ENCODE measurements around the gene MALT1. TPM values are rescaled to one million over a fixed set of nuclear protein-coding genes. Genes with fewer than 3 reads are reported as not detected.

Gene MALT1
- polyA plus RNA-seq, 1 experiment = 11.4 TPM

- CTCF ChIA-PET = interaction anchor here (0.6 to 1.0 kb wide), 2 partner anchors 22 to 448 kb away, joined by 3 read pairs; no protein-coding TSS in a partner anchor
- Histone ChIP-seq H3K4me3 (ENCODE audit: low read depth, low read length) (no peak overlapping the region), H3K27me3 (ENCODE audit: control insufficient read depth, insufficient read depth, low read length) (no peaks in the 10 kb centered on the region), H3K36me3 (ENCODE audit: control insufficient read depth, insufficient read depth, low read length) (no peaks in the 10 kb centered on the region)
- DNase-seq (ENCODE audit: low read depth) = no peak
- TF ChIP-seq, protein P1, sequence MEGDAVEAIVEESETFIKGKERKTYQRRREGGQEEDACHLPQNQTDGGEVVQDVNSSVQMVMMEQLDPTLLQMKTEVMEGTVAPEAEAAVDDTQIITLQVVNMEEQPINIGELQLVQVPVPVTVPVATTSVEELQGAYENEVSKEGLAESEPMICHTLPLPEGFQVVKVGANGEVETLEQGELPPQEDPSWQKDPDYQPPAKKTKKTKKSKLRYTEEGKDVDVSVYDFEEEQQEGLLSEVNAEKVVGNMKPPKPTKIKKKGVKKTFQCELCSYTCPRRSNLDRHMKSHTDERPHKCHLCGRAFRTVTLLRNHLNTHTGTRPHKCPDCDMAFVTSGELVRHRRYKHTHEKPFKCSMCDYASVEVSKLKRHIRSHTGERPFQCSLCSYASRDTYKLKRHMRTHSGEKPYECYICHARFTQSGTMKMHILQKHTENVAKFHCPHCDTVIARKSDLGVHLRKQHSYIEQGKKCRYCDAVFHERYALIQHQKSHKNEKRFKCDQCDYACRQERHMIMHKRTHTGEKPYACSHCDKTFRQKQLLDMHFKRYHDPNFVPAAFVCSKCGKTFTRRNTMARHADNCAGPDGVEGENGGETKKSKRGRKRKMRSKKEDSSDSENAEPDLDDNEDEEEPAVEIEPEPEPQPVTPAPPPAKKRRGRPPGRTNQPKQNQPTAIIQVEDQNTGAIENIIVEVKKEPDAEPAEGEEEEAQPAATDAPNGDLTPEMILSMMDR (IDR thresholded peaks at IDR 0.05; ENCODE audit: insufficient read depth, low read depth, low read length) = no peak
- POLR2A ChIA-PET = no interaction called here
Observed at GRCh38 chr18:58758046-58758445, 86.8 kb downstream of the MALT1 start.

DNA sequence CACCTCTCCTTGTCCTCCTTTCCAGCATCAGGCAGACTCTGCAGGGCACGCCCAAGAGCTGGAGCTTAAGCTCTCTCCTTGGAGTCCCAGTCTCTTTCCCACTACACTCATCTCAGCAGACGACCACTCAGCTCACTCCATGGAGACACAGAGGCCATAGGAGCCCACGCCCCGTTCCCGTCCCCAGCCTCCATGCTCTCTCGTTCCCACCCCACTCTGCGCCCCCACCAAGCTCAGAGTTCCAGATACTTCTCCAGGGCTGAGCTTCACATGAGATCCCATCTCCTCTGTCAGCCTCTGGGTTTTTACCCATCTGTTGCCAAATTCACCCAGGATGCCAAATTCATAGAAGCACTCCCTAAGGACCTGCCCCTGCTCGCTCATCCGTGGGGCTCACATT is 87.3 kb downstream of the MALT1 start:
- Histone ChIP-seq H3K4me3 (ENCODE audit: low read depth, low read length) (no peak overlapping the region), H3K36me3 (ENCODE audit: control insufficient read depth, insufficient read depth, low read length) (no peaks in the 10 kb centered on the region), H3K27me3 (ENCODE audit: control insufficient read depth, insufficient read depth, low read length) (no peaks in the 10 kb centered on the region)
- CTCF ChIA-PET = interaction anchor here (0.6 to 1.0 kb wide), 2 partner anchors 22 to 447 kb away, joined by 3 read pairs; no protein-coding TSS in a partner anchor
- POLR2A ChIA-PET = no interaction called here
- TF ChIP-seq, protein P1 (IDR thresholded peaks at IDR 0.05; ENCODE audit: insufficient read depth, low read depth, low read length) = no peak
- no peak for DNase-seq (ENCODE audit: low read depth)

GRCh38 chr18:58761241-58761969 is 90.1 kb downstream of the MALT1 start:
- Histone ChIP-seq H3K27me3 (ENCODE audit: control insufficient read depth, insufficient read depth, low read length) (no peaks in the 10 kb centered on the region; the same call in none of the 2 replicates), H3K36me3 (ENCODE audit: control insufficient read depth, insufficient read depth, low read length) (no peaks in the 10 kb centered on the region), H3K4me3 (ENCODE audit: low read depth, low read length) (no peak overlapping the region)
- DNase-seq (ENCODE audit: low read depth) = no peak
- CTCF ChIA-PET = interaction anchor here (0.7 kb wide), 1 partner anchor 242 kb away, joined by 3 read pairs; no protein-coding TSS in a partner anchor
- TF ChIP-seq, protein P1 (IDR thresholded peaks at IDR 0.05; ENCODE audit: insufficient read depth, low read depth, low read length) = no peak
- POLR2A ChIA-PET = no interaction called here

GRCh38 chr18:58761970-58762780 is 90.9 kb downstream of the MALT1 start:
- CTCF ChIA-PET = interaction anchor here (0.6 to 25.6 kb wide), 5 partner anchors 217 to 322 kb away, joined by 4 to 703 read pairs (median 19); no protein-coding TSS in a partner anchor
- TF ChIP-seq, protein P1 (IDR thresholded peaks at IDR 0.05; ENCODE audit: insufficient read depth, low read depth, low read length) = no peak
- H3K36me3 ChIP-seq (ENCODE audit: control insufficient read depth, insufficient read depth, low read length) = no peaks in the 10 kb centered on the region
- DNase-seq (ENCODE audit: low read depth) = no peak
- H3K27me3 ChIP-seq (ENCODE audit: control insufficient read depth, insufficient read depth, low read length) = no peaks in the 10 kb centered on the region; the same call in none of the 2 replicates
- no peak overlapping the region for H3K4me3 ChIP-seq (ENCODE audit: low read depth, low read length)
- POLR2A ChIA-PET = no interaction called here

- Histone ChIP-seq H3K4me3 (ENCODE audit: low read depth, low read length) (no peak overlapping the region), H3K36me3 (ENCODE audit: control insufficient read depth, insufficient read depth, low read length) (no peaks in the 10 kb centered on the region), H3K27me3 (ENCODE audit: control insufficient read depth, insufficient read depth, low read length) (no peaks in the 10 kb centered on the region; the same call in none of the 2 replicates)
- ChIA-PET CTCF (interaction anchor here (0.6 to 25.6 kb wide), 12 partner anchors 9 to 719 kb away, joined by 3 to 703 read pairs (median 16); partner anchors contain the start of gene NEDD4L), POLR2A (no interaction called here)
- TF ChIP-seq, protein P1 (IDR thresholded peaks at IDR 0.05; ENCODE audit: insufficient read depth, low read depth, low read length) = no peak
- DNase-seq (ENCODE audit: low read depth) = no peak
Observed at GRCh38 chr18:58762781-58763171, 91.5 kb downstream of the MALT1 start.

Data from BJ (cell line).